GM18507 (cell line): ENCODE data around the gene CLDN1.

Source experiments
- DNase-seq: peaks from one replicate; pipeline ENCODE4 v3.0.0; 2011; ENCODE audit warnings: low read depth; ENCODE audit not compliant: insufficient read length; ENCODE audit errors: extremely low spot score
- FAIRE-seq: peaks from 2 replicates; lab custom pipeline; 2011; peaks lifted over from hg19 to GRCh38; lab: Jason Lieb, UNC

Gene CLDN1

GRCh38 chr3:190336516-190337189 lies 14.4 kb upstream of the CLDN1 start:
- DNase-seq (no peak), FAIRE-seq (no peak)

DNA sequence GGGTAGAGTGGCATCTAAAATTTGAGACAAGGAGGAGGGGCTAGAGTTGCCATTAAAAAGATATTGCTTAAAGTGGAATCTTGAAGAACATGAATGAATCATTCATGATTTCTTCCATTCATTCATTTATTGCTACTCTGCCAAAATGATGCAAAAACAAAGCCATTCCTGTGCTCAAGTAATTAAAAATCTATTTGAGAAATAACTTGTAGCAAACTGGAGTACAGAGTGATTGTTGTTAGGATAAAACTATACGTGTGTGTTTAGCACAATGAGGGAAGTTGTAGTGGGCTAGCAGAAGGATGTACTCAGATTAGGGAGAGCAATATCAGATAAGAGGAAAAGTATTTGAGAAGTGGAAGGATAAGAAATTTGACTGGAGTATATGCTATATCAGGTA lies 11.7 kb upstream of the CLDN1 start:
- FAIRE-seq (no peak), DNase-seq (no peak)

DNA sequence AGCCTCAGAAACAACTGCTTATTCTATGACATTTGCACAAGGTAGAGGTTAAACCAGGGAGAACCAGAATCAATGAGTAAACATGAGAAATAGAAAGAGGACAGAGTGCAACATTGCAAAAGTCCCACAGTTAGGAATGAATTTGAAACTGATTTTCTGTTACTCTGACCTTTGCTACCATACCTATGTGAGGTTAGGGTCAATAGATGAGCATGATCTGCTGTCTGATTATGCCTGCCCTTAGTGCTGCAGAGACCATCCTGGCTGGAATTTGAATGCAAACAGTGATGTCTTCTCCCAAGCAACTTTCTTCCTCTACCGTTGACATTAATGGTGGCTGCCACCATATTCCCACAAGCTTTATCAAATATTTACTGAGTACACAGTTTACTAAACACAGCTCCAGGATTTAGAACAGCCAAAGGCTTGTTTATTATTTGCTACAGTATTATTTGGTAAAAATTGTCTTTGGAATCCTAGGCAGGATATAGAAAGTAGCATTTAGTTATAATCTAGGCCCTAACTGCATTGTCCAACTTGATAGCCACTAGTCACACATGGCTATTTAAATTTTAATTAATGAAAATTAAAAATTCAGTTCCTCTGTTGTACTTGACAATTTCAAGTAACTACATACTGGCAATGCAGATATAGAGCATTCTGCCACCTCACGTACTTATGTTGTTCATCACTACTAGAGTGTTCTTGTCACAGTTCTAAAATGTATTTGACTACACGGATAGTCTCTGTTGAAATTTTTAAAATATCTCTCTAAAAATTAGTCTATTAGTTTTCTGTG lies 8.9 kb upstream of the CLDN1 start:
- FAIRE-seq (no peak), DNase-seq (no peak)

GRCh38 chr3:190326930-190327329 lies 4.7 kb upstream of the CLDN1 start:
- FAIRE-seq (no peak), DNase-seq (no peak)

DNA sequence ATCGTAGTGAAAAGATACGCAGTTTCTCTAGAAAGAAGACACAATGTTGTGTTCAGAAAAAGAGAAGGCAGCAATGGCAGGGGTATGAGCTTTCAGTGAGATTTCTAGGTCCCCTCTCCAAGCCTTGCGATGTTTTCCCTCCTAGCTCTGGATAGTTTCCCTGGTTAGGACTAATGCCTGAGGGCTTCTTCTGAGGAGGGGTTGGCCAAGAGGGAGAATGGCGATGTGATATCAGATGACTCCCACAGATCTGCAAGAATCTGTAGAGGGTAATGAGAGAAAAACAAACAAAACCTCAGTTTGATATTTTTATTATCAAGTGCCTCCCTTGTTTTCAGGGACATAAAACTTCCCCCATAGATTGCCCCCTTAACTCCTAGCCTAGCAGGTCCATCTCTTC lies 4.1 kb upstream of the CLDN1 start:
- no peak for DNase-seq
- no peak for FAIRE-seq

GRCh38 chr3:190325923-190326322 lies 3.7 kb upstream of the CLDN1 start:
- FAIRE-seq (no peak), DNase-seq (no peak)

DNA sequence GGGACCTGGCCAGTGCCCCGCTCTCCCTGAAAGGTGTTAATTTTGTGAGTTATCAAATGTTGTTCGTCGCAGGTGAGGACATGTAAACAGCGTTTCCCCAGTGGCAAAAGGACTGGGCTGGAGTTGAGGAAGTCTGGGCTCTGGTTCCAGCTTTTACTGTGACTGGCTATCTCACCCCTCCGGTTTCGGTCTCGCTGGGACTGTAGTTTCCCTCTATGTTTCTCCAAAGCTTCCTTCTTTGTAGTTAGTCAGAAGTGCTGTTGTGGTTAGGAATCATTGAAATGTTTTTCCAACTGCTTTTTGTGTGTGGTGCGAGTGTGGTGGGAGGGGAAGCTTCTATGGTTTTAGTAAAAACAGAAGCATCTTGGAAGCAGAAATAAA lies 990 bp upstream of the CLDN1 start:
- DNase-seq: no peak
- FAIRE-seq: no peak

DNA sequence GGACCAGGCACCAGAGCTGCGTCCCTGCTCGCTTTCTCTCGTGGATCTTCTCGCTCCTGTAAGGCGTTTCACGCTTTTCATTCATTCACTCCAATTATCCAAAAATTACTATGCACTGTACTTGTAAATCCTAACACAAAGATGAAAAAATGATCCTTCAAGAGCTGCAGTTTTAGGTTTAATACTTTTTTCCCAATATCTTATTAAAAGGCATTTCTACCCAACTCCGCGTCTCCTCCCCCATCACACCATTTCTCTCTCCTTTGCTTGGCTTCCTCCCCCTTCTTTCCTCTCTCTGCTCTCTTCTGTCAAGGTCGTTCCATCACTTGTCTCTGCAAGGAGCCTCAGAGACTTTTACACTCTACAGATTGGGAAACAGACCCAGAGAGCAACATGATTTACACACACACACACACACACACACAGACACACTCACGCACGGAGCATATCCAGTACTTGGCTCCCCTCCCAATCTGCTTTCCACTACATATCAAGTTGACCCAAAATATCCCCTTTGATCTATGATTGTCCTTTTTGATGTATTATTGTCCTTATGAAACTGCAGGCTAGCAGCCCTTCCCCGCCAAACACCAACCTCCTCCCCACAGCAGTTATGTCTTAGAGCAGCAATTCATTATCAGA lies 479 bp upstream of the CLDN1 start:
- FAIRE-seq: no peak
- no peak for DNase-seq

- no peak for FAIRE-seq
- no peak for DNase-seq
Measured at GRCh38 chr3:190320594-190321362, 1.5 kb downstream of the CLDN1 start.

- FAIRE-seq: no peak
- DNase-seq: no peak
Measured at GRCh38 chr3:190319660-190320059, 2.6 kb downstream of the CLDN1 start.

DNA sequence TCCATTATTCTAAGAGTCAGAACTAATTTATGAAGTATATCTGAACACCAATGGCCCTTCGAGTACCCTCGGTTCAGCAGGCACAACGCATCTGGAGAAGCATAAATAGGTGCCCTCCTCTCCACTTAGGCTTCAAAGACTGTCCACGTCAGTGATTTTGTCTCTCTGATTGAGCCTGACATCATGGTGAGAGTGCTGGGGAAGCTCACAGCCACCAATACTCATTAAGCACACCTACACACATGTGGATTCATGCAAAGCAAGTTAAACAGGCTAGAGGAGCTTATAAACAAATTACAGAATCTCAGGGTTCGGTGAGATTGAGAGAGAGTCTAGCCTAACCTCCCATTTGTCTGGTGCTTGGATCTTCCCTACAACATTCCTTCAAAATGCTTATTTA lies 3.6 kb downstream of the CLDN1 start:
- no peak for FAIRE-seq
- no peak for DNase-seq

DNA sequence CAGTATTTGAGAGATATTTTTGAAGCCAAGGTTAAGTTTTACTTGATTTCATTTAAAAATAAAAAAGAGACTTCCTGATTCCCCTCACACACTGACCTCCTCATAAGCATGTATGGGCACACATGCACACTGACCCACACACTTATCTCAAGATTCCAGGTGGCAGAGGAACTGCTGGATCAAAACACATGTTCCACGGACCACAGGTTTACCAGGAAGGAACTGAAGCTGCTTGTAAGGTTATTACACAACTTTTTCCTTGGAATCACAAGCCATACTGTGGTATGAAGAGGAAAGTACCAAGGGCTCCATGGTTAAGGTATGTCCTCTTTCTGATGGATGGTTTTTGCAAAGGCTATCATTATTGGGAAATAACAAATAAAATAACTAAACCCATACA lies 7.5 kb downstream of the CLDN1 start:
- FAIRE-seq: no peak
- DNase-seq: no peak

- no peak for FAIRE-seq
Measured at GRCh38 chr3:190309414-190309813, 12.8 kb downstream of the CLDN1 start.

DNA sequence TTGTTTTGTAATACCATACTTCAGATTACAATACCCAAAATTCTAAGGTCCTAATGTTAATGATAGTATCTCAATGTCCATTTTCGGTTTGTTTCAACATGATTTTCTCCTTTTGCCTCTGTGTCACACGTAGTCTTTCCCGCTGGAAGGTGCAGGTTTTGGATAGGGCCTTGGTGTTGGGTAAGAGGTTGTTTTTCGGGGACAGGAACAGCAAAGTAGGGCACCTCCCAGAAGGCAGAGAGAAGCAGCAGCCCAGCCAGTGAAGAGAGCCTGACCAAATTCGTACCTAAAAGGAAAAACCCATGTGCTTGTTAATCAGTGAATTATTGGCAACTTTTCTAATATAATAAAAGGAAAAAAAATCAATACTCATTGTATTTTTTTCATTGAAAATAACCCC lies 14.1 kb downstream of the CLDN1 start:
- DNase-seq: no peak
- no peak for FAIRE-seq

More at GRCh38 chr3:190309414-190309813, 12.8 kb downstream of the CLDN1 start:
- no peak for DNase-seq

GRCh38 chr3:190307164-190307545 lies 15.1 kb downstream of the CLDN1 start:
- DNase-seq: no peak
- no peak for FAIRE-seq

DNA sequence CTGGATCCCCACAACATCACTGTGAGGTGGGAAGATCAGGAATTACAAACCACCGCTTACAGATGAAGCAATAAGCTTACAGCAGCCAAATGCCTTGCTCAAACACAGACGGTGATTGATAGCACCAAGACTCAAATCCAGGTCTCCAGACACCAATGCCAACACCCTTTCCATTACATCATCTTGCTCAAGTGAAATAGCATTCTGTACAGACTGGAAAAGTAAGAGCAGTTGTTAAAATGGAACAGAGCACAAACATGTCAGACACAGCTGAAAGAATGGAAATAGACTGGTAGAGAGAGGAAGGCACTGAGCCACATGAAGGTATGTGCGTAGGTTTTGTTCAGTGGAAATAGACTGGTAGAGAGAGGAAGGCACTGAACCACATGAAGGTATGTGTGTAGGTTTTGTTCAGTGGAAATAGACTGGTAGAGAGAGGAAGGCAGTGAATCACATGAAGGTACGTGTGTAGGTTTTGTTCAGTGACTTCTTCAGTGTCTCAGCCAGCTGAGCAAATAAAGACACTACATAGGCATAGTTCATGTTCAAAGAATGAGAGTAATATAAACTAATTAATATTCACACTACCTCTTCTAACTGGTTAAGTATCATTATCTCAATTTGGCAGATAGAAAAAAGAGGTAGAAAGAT lies 15.6 kb downstream of the CLDN1 start:
- DNase-seq (no peak), FAIRE-seq (no peak)

DNA sequence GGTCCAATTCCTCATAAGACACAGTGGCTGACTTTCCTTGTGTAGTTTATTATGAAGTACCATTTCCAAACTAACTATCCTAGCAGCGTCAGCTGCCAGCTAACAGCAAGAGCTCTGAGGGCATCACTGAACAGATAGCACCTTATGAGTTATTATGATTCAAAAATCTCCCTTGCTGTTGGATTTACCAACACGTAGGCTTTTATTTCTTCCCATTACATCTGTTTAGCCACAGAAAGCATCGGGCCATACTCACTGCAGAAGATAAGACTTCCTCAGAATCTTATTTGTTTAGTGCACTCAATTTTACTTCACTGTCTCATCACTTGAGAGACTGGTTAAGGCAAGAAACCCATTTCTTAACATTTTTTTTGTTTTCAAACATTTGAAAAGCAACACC lies 16.2 kb downstream of the CLDN1 start:
- no peak for DNase-seq
- no peak for FAIRE-seq

DNA sequence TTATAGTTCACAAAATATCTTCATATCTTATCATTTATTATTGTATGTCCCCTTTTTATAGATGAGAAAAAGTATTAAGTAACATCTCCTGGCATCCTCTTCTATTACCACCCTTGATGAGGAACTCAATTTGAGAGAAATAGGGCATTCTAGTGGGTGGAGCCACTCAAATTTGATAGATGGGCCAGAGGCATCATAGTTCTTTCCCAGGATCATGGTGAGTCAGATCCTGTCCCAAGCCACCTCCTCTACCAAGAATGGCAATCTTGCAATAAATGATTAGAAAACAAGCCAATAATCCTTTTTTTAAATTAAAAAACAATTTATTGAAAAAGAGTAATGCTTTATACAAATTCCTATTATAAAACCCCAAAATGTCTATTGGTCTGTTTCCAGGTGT lies 16.8 kb downstream of the CLDN1 start:
- DNase-seq (no peak), FAIRE-seq (no peak)

GRCh38 chr3:190303884-190304283 lies 18.4 kb downstream of the CLDN1 start:
- FAIRE-seq (no peak), DNase-seq (no peak)
